ENCODE data around the gene USP11.

USP11 gene

DNA sequence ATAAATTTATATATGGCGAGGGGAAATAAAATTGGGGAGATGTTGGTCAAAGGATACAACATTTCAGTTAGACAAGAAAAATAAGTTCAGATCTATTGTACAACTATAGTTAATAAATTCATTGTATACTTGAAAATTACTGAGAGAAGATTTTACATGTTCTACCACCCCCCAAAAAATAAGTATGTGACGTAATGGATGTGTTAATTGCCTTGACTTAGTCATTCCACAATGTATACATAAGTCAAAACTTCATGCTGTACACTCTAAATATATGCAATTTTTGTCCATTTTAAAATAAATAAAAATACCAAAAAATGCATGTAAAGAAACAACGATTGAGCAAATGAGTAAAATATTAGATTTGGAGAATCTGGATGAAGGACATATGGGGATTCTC, 1.8 kb downstream of the USP11 start:
- H3K36me3 ChIP-seq (ENCODE audit: control insufficient read depth in 2 of 2, insufficient read depth in 2 of 2, low read length in 2 of 2) = peaks cover 0 to 4% of the 10 kb centered on the region in 2 donors
- peaks cover 5% of the 10 kb centered on the region for H3K4me1 ChIP-seq (ENCODE audit: control insufficient read depth, insufficient read depth, low read length)
- no peak overlapping the region for H3K9ac ChIP-seq (ENCODE audit: low read length in 2 of 2)
- peak overlapping the region; percentile 93 for H3K27ac ChIP-seq (ENCODE audit: low read length)
- peak overlapping the region; percentile 55 to 79 for H3K4me3 ChIP-seq (ENCODE audit: low read length in 2 of 2)
- H3K27me3 ChIP-seq (ENCODE audit: control insufficient read depth in 1 of 2, insufficient read depth in 2 of 2, low read length in 2 of 2) = peaks cover 0 to 12% of the 10 kb centered on the region in 2 donors
- H3K9me3 ChIP-seq (ENCODE audit: control insufficient read depth in 2 of 2, low read length in 2 of 2) = no peaks in the 10 kb centered on the region

DNA sequence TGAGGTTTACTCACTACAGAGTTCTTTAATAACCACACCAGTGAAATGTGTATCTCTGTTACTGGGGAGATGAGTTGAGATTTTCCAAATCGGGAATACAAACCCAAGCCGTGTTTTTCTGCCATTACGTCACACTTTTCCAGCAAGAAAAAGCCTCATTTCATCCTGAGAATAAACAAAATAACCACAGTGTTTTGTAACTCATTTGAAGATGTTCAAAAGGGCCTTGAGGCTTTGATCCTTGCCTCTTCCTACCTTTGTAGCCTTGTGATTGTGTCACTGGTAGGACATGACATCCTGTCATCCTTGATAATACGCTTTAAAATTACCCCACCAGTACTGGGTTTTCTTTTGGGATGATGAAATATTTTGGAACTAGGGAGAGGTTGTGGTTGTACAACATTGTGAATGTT, 2.9 kb downstream of the USP11 start:
- Histone ChIP-seq H3K9ac (ENCODE audit: low read length in 2 of 2) (no peak overlapping the region), H3K9me3 (ENCODE audit: control insufficient read depth in 2 of 2, low read length in 2 of 2) (no peaks in the 10 kb centered on the region), H3K27ac (ENCODE audit: low read length) (peak overlapping the region; percentile 41), H3K27me3 (ENCODE audit: control insufficient read depth in 1 of 2, insufficient read depth in 2 of 2, low read length in 2 of 2) (peaks cover 0 to 14% of the 10 kb centered on the region in 2 donors), H3K4me1 (ENCODE audit: control insufficient read depth, insufficient read depth, low read length) (peaks cover 5% of the 10 kb centered on the region), H3K4me3 (ENCODE audit: low read length in 2 of 2) (peak overlapping the region in 1 of 2 donors; percentile 3), H3K36me3 (ENCODE audit: control insufficient read depth in 2 of 2, insufficient read depth in 2 of 2, low read length in 2 of 2) (peaks cover 9 to 11% of the 10 kb centered on the region in 2 donors)

DNA sequence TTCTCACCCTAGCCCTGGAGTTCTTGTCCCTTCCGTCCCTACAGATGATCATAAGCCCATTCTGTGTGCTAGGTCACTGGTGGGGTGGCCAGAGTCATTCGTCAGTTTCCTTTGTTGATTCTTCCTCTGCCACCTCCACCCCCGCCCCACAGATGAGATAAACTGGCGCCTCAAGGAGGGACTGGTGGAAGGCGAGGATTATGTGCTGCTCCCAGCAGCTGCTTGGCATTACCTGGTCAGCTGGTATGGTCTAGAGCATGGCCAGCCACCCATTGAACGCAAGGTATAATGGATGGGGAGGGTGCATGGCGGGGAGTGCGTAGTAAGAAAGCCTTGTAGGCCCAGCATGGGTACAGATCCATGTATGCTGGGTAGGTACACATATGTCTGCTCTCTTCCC, 6.4 kb downstream of the USP11 start:
- H3K4me3 ChIP-seq (ENCODE audit: low read length in 2 of 2) = no peak overlapping the region
- peaks cover 0 to 16% of the 10 kb centered on the region in 2 donors for H3K27me3 ChIP-seq (ENCODE audit: control insufficient read depth in 1 of 2, insufficient read depth in 2 of 2, low read length in 2 of 2)
- no peak overlapping the region for H3K9ac ChIP-seq (ENCODE audit: low read length in 2 of 2)
- H3K27ac ChIP-seq (ENCODE audit: low read length) = no peak overlapping the region
- no peaks in the 10 kb centered on the region for H3K9me3 ChIP-seq (ENCODE audit: control insufficient read depth in 2 of 2, low read length in 2 of 2)
- H3K36me3 ChIP-seq (ENCODE audit: control insufficient read depth in 2 of 2, insufficient read depth in 2 of 2, low read length in 2 of 2) = peaks cover 29 to 30% of the 10 kb centered on the region in 2 donors
- H3K4me1 ChIP-seq (ENCODE audit: control insufficient read depth, insufficient read depth, low read length) = peaks cover 5% of the 10 kb centered on the region

DNA sequence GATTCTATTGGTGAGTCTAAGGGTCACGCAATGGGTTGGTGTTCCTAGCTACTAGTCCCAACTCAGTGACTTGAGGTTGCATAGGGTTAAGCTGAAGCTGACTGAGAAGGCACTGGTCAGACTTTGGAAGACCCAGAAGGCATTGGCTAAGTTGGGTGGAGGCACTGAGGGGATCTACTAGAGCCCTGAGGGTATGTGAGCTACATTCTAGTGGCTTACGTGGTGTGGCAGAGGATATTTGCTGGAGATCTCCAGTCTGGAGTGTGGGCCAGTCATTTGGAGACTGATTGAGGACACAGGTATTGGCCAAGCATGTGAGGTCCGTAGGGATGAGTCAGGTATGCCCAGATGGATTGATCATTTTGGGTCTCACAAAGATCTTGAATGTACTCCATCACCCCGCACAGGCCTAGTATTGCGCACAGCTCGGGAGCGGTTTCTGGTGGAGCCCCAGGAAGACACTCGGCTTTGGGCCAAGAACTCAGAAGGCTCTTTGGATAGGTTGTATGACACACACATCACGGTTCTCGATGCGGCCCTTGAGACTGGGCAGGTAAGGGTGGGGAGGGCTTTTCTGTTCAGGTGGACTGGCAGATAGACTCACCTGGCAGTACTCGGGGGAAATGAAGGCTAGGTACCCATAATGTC, 7.2 kb downstream of the USP11 start:
- Histone ChIP-seq H3K9ac (ENCODE audit: low read length in 2 of 2) (no peak overlapping the region), H3K36me3 (ENCODE audit: control insufficient read depth in 2 of 2, insufficient read depth in 2 of 2, low read length in 2 of 2) (peaks cover 36 to 38% of the 10 kb centered on the region in 2 donors), H3K9me3 (ENCODE audit: control insufficient read depth in 2 of 2, low read length in 2 of 2) (no peaks in the 10 kb centered on the region), H3K4me1 (ENCODE audit: control insufficient read depth, insufficient read depth, low read length) (peaks cover 5% of the 10 kb centered on the region), H3K27ac (ENCODE audit: low read length) (no peak overlapping the region), H3K27me3 (ENCODE audit: control insufficient read depth in 1 of 2, insufficient read depth in 2 of 2, low read length in 2 of 2) (peaks cover 0 to 18% of the 10 kb centered on the region in 2 donors), H3K4me3 (ENCODE audit: low read length in 2 of 2) (no peak overlapping the region)

DNA sequence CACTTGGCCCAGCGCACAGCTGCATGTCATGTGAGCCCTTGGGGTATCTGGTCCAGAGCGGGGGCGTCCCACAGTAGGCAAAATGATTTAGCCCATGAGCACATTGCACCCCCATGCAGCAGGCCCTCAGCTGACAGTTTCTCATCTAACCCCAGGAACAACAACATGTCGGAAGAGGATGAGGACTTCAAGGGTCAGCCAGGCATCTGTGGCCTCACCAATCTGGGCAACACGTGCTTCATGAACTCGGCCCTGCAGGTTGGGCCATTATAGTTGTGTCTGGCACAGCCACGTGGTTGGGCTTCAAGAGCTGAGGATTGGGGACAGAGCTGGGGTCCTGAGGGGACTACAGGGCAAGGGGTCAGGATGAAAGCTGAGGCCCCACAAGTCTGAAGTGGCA, 7.8 kb downstream of the USP11 start:
- peaks cover 36 to 38% of the 10 kb centered on the region in 2 donors for H3K36me3 ChIP-seq (ENCODE audit: control insufficient read depth in 2 of 2, insufficient read depth in 2 of 2, low read length in 2 of 2)
- no peak overlapping the region for H3K4me3 ChIP-seq (ENCODE audit: low read length in 2 of 2)
- H3K4me1 ChIP-seq (ENCODE audit: control insufficient read depth, insufficient read depth, low read length) = peaks cover 5% of the 10 kb centered on the region
- H3K27ac ChIP-seq (ENCODE audit: low read length) = no peak overlapping the region
- peaks cover 0 to 18% of the 10 kb centered on the region in 2 donors for H3K27me3 ChIP-seq (ENCODE audit: control insufficient read depth in 1 of 2, insufficient read depth in 2 of 2, low read length in 2 of 2)
- H3K9ac ChIP-seq (ENCODE audit: low read length in 2 of 2) = no peak overlapping the region
- H3K9me3 ChIP-seq (ENCODE audit: control insufficient read depth in 2 of 2, low read length in 2 of 2) = no peaks in the 10 kb centered on the region

DNA sequence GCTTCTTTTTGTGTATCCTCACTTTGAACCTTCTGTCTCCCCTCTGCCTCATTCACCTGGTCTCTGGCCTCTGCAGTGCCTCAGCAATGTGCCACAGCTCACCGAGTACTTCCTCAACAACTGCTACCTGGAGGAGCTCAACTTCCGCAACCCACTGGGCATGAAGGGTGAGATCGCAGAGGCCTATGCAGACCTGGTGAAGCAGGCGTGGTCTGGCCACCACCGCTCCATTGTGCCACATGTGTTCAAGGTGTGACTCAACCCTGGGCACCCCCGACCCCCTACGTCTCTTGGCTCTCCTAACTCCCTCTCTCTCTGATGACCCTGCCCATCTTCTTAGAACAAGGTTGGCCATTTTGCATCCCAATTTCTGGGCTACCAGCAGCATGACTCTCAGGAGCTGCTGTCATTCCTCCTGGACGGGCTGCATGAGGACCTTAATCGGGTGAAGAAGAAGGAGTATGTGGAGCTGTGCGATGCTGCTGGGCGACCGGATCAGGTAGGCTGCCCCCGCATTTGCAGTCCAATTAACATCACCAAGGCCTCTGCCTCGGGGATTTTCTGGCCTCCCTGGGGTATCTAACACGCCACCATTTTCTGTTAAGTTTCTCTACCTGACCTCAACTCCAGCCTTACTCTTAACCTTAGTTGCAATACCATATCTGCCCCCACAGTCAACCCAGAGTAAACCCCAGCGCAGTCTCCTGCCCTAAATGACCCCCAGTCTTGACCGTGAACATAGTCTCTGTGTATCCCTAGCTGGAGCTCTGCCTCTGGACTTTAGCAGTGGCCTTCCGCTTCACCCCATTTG, 8.6 kb downstream of the USP11 start:
- Histone ChIP-seq H3K9ac (ENCODE audit: low read length in 2 of 2) (no peak overlapping the region), H3K4me1 (ENCODE audit: control insufficient read depth, insufficient read depth, low read length) (peaks cover 2% of the 10 kb centered on the region), H3K36me3 (ENCODE audit: control insufficient read depth in 2 of 2, insufficient read depth in 2 of 2, low read length in 2 of 2) (peaks cover 40 to 42% of the 10 kb centered on the region in 2 donors), H3K4me3 (ENCODE audit: low read length in 2 of 2) (no peak overlapping the region), H3K9me3 (ENCODE audit: control insufficient read depth in 2 of 2, low read length in 2 of 2) (no peaks in the 10 kb centered on the region), H3K27me3 (ENCODE audit: control insufficient read depth in 1 of 2, insufficient read depth in 2 of 2, low read length in 2 of 2) (peaks cover 0 to 18% of the 10 kb centered on the region in 2 donors), H3K27ac (ENCODE audit: low read length) (no peak overlapping the region)

DNA sequence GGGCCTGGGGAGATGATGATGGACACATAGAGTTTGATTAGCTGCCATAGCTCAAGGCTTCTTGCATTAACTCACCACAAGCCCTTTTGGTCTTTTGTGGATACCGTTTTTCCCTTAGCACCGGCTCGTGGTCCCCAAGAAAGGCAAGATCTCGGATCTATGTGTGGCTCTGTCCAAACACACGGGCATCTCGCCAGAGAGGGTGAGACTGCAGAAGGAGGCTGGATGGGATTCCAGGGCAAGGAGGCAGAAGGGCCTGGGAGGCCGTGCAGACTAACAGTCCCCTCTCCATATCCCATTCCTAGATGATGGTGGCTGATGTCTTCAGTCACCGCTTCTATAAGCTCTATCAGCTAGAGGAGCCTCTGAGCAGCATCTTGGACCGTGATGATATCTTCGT, 9.5 kb downstream of the USP11 start:
- Histone ChIP-seq H3K36me3 (ENCODE audit: control insufficient read depth in 2 of 2, insufficient read depth in 2 of 2, low read length in 2 of 2) (peaks cover 42% of the 10 kb centered on the region in 2 donors), H3K4me1 (ENCODE audit: control insufficient read depth, insufficient read depth, low read length) (no peaks in the 10 kb centered on the region), H3K9me3 (ENCODE audit: control insufficient read depth in 2 of 2, low read length in 2 of 2) (no peaks in the 10 kb centered on the region), H3K27ac (ENCODE audit: low read length) (no peak overlapping the region), H3K27me3 (ENCODE audit: control insufficient read depth in 1 of 2, insufficient read depth in 2 of 2, low read length in 2 of 2) (peaks cover 0 to 18% of the 10 kb centered on the region in 2 donors), H3K9ac (ENCODE audit: low read length in 2 of 2) (no peak overlapping the region), H3K4me3 (ENCODE audit: low read length in 2 of 2) (no peak overlapping the region)

DNA sequence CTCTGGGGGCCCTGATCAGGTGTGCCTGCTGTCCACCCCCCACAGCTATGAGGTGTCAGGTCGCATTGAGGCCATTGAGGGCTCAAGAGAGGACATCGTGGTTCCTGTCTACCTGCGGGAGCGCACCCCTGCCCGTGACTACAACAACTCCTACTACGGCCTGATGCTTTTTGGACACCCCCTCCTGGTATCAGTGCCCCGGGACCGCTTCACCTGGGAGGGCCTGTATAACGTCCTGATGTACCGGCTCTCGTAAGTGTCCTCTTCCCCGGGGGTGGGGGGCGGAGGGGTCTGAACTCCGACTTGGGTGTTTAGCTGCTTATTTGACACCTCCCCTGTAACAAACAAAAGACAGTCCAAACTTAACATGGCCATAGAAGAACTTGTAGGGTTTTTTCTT, 10.5 kb downstream of the USP11 start:
- no peaks in the 10 kb centered on the region for H3K4me1 ChIP-seq (ENCODE audit: control insufficient read depth, insufficient read depth, low read length)
- no peaks in the 10 kb centered on the region for H3K9me3 ChIP-seq (ENCODE audit: control insufficient read depth in 2 of 2, low read length in 2 of 2)
- peaks cover 42% of the 10 kb centered on the region in 2 donors for H3K36me3 ChIP-seq (ENCODE audit: control insufficient read depth in 2 of 2, insufficient read depth in 2 of 2, low read length in 2 of 2)
- H3K9ac ChIP-seq (ENCODE audit: low read length in 2 of 2) = no peak overlapping the region
- H3K27me3 ChIP-seq (ENCODE audit: control insufficient read depth in 1 of 2, insufficient read depth in 2 of 2, low read length in 2 of 2) = peaks cover 0 to 18% of the 10 kb centered on the region in 2 donors
- H3K4me3 ChIP-seq (ENCODE audit: low read length in 2 of 2) = no peak overlapping the region
- no peak overlapping the region for H3K27ac ChIP-seq (ENCODE audit: low read length)

DNA sequence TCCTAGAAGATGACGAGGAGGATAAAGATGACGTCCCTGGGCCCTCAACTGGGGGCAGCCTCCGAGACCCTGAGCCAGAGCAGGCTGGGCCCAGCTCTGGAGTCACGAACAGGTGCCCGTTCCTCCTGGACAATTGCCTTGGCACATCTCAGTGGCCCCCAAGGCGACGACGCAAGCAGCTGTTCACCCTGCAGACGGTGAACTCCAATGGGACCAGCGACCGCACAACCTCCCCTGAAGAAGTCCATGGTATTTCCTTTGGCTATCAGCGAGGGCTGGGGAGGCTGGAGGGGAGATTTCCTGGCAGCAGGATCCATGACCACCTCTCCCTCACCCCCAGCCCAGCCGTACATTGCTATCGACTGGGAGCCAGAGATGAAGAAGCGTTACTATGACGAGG, 11.9 kb downstream of the USP11 start:
- Histone ChIP-seq H3K27me3 (ENCODE audit: control insufficient read depth in 1 of 2, insufficient read depth in 2 of 2, low read length in 2 of 2) (peaks cover 0 to 15% of the 10 kb centered on the region in 2 donors), H3K4me3 (ENCODE audit: low read length in 2 of 2) (no peak overlapping the region), H3K4me1 (ENCODE audit: control insufficient read depth, insufficient read depth, low read length) (no peaks in the 10 kb centered on the region), H3K9me3 (ENCODE audit: control insufficient read depth in 2 of 2, low read length in 2 of 2) (no peaks in the 10 kb centered on the region), H3K9ac (ENCODE audit: low read length in 2 of 2) (no peak overlapping the region), H3K27ac (ENCODE audit: low read length) (no peak overlapping the region), H3K36me3 (ENCODE audit: control insufficient read depth in 2 of 2, insufficient read depth in 2 of 2, low read length in 2 of 2) (peaks cover 38 to 42% of the 10 kb centered on the region in 2 donors)

DNA sequence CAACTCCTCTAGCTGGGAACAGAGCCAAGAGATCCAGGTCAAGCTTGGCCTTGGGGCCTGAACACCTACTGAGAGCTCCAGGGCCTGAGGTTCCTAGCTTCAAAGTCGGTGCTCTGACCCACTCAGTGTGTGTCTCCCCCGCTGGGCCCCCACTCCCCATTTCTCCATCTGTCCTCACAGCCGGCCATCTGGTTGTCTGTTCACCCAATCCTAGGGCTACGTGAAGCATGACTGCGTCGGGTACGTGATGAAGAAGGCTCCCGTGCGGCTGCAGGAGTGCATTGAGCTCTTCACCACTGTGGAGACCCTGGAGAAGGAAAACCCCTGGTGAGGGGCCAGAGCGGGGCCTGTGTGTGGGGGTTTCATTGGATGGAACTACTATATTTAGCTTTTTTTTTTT, 12.3 kb downstream of the USP11 start:
- no peaks in the 10 kb centered on the region for H3K9me3 ChIP-seq (ENCODE audit: control insufficient read depth in 2 of 2, low read length in 2 of 2)
- H3K27ac ChIP-seq (ENCODE audit: low read length) = no peak overlapping the region
- peaks cover 36 to 39% of the 10 kb centered on the region in 2 donors for H3K36me3 ChIP-seq (ENCODE audit: control insufficient read depth in 2 of 2, insufficient read depth in 2 of 2, low read length in 2 of 2)
- H3K27me3 ChIP-seq (ENCODE audit: control insufficient read depth in 1 of 2, insufficient read depth in 2 of 2, low read length in 2 of 2) = peaks cover 0 to 11% of the 10 kb centered on the region in 2 donors
- H3K4me1 ChIP-seq (ENCODE audit: control insufficient read depth, insufficient read depth, low read length) = no peaks in the 10 kb centered on the region
- H3K9ac ChIP-seq (ENCODE audit: low read length in 2 of 2) = no peak overlapping the region
- H3K4me3 ChIP-seq (ENCODE audit: low read length in 2 of 2) = no peak overlapping the region

Measured in stomach smooth muscle (tissue), 2 donors.